ENCODE results near the gene PKD2L1.
A peak's percentile ranks its signal among the peaks of the same experiment; 100 is the strongest.
"Not testable (repeated sequence)": the region's sequence is repeated elsewhere in the genome, so short reads cannot be mapped to it uniquely, and the experiment has no call there.

Gene PKD2L1

GRCh38 chr10:100286051-100287033, 43.7 kb downstream of the PKD2L1 start, which contains the start of gene BLOC1S2:
Gene BLOC1S2, minus strand, starts transcription at chr10:100286680. Its CDS starts 21 bp downstream, at chr10:100286659.
- DNase-seq (ENCODE audit: low read depth) = peak; percentile 96

DNA sequence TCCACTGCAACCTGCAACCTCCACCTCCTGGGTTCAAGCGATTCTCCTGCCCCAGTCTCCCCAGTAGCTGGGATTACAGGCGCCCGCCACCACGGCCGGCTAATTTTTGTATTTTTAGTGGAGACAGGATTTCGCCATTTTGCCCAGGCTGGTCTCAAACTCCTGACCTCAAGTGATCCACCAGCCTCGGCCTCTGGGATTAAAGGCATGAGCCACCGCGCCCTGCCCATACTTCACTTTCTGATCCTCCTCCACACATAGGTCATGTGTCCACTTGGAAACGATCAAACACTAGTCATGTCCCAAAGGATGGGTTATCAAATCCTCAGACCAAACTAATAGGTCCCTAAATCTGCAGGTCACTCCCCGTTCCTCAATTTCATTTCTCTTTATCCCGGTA, 44.7 kb downstream of the PKD2L1 start:
- DNase-seq (ENCODE audit: low read depth) = not testable (repeated sequence)

DNA sequence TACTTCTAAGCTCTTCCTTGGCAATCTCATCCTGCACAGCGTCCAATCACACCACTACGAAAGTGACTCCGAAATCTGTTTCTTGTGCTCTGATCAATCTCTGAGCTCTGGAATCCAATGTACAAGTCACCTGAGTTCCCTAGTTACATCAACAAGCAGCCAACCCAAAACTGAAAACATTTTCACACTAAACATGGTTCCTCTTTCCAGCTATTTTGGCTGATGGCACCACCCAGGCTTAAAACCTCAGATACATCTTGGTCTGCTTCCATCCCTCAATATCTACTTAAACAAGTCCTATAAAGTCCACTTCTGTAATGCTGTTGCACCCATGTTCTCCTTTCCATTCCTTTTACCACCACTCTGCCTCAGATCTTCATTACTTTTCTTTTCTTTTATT, 47.1 kb downstream of the PKD2L1 start:
- DNase-seq (ENCODE audit: low read depth) = no peak

- not testable (repeated sequence) for DNase-seq (ENCODE audit: low read depth)
Observed at GRCh38 chr10:100276971-100277370, 53.1 kb downstream of the PKD2L1 start.

DNA sequence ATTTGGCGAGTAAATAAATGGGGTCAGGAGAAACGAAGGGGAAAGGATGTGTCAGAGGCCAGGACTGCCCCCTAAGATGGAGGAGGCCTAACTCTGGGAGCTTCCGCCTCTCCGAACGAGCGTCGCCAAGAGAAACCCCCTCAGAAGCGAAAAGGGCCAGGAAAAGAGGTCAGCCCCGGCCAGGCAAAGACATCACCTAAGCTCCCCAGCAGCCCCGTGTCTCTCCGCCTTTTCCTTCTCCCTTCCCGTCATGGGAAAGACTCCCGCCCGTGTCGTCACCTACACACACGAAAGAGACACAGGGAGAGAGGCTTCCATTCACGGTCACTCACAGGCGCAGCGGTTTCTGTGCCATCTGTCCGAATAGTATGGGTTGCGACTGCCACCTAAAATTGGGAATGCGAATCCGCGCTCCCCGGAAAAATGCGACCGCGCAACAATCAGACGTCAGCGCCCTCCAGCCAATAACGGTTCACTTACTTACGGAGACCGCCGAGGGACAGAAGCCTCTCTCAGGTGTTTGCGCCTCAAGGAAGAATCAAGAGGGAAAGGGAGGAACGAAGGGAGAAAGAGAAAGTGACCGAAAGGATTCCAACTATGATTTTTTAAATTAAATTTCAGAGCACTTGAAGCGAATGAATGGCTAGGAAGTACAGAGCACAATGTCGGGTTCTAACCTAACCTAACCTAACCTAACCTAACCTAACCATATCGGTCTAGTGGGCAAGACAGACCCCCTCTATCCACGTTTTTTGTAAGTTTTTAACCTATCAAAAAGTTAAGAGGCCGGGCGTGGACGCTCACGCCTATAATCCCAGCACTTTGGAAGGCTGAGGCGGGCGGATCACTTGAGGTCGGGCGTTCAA, 62.6 kb downstream of the PKD2L1 start, which contains the start of gene CWF19L1:
TSS of gene CWF19L1 (minus strand) at position 400 of the 866 bp plus-strand sequence. CDS start at position 355, 45 bp downstream.
- DNase-seq (ENCODE audit: low read depth) = peak; percentile 94

DNA sequence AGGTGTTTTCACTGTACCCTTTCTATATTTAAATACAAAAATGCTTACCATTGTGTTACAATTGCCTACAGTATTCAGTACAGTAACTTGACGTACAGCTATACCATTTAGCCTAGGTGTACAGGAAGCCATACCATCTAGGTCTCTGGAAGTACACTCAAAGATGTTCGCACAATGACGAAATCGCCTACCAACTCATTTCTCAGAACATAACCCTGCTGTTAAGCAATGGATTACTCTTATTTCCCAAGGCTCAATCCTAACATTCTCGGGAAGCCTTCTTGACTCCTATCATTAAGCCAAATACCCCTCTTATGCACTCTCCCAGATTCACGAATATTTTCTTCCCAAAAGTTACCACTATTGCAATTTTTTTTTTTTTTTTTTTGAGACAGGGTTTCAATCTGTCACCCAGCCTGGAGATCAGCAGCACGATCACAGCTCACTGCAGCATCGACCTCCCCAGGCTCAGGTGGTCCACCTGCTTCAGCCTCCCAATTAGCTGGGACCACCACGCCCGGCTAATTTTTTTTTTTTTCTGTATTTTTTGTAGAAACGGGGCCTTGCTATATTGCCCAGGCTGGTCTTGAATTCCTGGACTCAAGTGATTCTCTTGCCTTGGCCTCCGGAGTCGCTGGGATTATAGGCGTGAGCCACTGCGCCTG, 64.1 kb downstream of the PKD2L1 start:
- DNase-seq (ENCODE audit: low read depth) = no peak

DNA sequence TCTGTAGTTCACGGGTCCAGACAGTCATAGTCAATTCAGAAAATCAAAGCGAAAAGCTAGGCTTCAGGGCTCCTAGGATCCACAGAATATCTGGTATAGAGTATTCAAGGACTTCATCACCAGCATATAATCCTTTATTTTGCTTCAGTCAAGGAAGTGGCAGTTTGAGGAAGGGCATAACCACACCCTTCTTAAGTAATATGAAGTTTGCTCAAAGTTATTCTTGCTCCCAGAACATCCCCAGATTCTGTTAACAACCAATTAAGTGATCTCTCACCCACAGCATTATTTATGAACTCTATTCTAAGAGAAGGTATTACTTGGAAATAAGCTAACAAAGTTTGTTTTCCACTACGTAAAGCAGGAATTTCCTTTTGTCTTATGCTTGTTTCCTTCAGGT, 75.8 kb downstream of the PKD2L1 start:
- DNase-seq (ENCODE audit: low read depth) = no peak

- no peak for DNase-seq (ENCODE audit: low read depth)
Observed at GRCh38 chr10:100253041-100253440, 77.0 kb downstream of the PKD2L1 start.

DNA sequence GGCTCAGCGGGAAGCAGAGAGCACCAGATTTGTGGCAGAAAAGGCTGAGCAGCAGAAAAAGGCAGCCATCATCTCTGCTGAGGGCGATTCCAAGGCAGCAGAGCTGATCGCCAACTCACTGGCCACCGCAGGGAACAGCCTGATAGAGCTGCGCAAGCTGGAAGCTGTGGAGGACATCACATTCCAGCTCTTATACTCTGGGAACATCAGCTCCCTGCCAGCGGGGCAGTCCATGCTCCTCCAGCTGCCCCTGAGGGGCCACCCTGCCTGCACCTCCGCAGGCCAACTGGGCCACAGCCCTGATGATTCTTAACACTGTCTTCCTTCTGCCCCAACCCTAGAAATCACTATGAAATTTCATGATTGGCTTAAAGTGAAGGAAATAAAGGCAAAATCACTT, 81.2 kb downstream of the PKD2L1 start:
- no peak for DNase-seq (ENCODE audit: low read depth)

DNA sequence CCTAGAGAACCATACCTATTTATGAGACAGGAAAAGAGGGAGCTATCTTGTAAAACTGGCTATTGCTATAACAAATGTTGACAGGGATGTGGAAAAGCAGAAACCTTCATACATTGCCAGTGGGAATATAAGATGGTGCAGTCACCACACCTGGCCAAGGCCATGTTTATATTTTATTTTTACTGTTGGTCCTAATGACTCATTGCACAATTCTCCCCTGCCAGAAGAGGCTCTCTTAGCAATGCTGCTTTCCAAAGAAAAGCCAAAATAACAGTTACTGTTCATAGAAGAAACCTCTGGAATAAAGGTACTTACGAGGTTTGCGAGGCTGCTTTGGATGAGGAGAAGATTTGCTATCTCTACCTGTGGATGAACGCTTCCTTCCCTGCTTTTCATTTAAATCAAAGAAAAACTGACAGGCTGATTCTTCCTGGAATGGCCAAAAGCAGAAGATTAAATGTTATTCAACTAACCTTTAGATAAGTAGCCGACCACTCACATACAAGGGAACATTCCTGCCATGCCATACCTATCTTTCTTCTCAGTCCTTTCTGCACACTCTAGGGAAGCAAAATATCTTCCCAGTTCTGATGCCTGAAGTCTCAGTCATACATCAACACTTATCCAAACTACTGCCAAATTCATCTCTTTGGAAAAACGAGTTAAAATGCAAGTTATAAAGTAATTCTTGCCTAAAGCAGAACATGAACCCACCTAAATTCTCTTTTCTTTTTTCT, 84.4 kb downstream of the PKD2L1 start:
- peak; percentile 57 for DNase-seq (ENCODE audit: low read depth)

- no peak for DNase-seq (ENCODE audit: low read depth)
Observed at GRCh38 chr10:100239851-100240250, 90.2 kb downstream of the PKD2L1 start.

DNA sequence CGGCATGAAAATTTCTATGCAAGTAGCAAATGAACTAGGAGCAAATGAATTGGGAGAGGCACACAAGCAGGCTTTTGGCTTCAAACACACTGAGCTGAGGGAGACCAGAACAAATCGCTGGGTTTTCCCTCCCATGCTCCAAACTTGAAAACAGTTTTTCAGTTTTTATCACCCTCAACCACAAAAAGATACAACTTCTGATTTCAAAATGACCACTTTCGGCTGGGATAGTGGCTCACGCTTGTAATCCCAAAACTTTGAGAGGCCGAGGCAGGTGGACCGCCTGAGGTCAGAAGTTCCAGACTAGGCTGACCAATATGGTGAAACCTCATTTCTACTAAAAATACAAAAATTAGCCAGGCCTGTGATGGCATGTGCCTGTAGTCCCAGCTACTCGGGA, 91.6 kb downstream of the PKD2L1 start:
- no peak for DNase-seq (ENCODE audit: low read depth)

All from iris pigment epithelial cell (primary cell).